Measurements from ENCODE around the gene MEGF6. TPM values are rescaled to one million over a fixed set of nuclear protein-coding genes. Genes with fewer than 3 reads are reported as not detected.

Gene MEGF6
- total RNA-seq, 1 experiment from 2014 or later: 21.3 TPM

- H2BK5ac ChIP-seq (ENCODE audit: insufficient read length, low read length): no peak overlapping the region
- no peak overlapping the region for H4K5ac ChIP-seq (ENCODE audit: insufficient read length, low read depth, low read length)
- Mint-ChIP-seq H3K9me3 (no peaks in the 10 kb centered on the region), H3K4me1 (peaks cover 2% of the 10 kb centered on the region in 2 experiments; a peak in 2 of 4 replicates), H3K4me3 (no peak overlapping the region), H3K27ac (no peak overlapping the region), H3K27me3 (ENCODE audit: low read depth) (no peaks in the 10 kb centered on the region), H3K36me3 (ENCODE audit: insufficient read depth in 1 of 3, low read depth in 3 of 3) (no peaks in the 10 kb centered on the region; a peak in 1 of 7 replicates)
- no peaks in the 10 kb centered on the region for H3K79me1 ChIP-seq (ENCODE audit: insufficient read depth, low read depth, low read length, poor library complexity, severe bottlenecking)
- no peak overlapping the region for H2AK5ac ChIP-seq (ENCODE audit: insufficient read length, low read length)
- no peak overlapping the region for H2BK15ac ChIP-seq (ENCODE audit: low read depth, low read length)
- H2BK120ac ChIP-seq (ENCODE audit: low read depth, low read length, poor library complexity, severe bottlenecking): no peak overlapping the region
- no peak overlapping the region for H3K4me2 ChIP-seq (ENCODE audit: insufficient read depth, insufficient read length, low read length)
- no peak overlapping the region for H4K91ac ChIP-seq (ENCODE audit: insufficient read length, low read depth, low read length)
- H3T11ph ChIP-seq (ENCODE audit: low read length): no peak overlapping the region
- no peak overlapping the region for H4K8ac ChIP-seq (replicated peaks; ENCODE audit: insufficient read length, low read depth, low read length)
- no peak overlapping the region for H2BK12ac ChIP-seq (ENCODE audit: insufficient read length, low read depth, low read length)
- no peak overlapping the region for H3K9ac ChIP-seq (ENCODE audit: extremely low read depth, insufficient read length, low read length)
- H2AFZ ChIP-seq (ENCODE audit: low read length): no peak overlapping the region
- H3K79me2 ChIP-seq (ENCODE audit: insufficient read depth, low read length): no peaks in the 10 kb centered on the region
- H3K56ac ChIP-seq (ENCODE audit: insufficient read length, low read depth, low read length): no peak overlapping the region
- H3K4ac ChIP-seq (ENCODE audit: low read depth, low read length): no peak overlapping the region
- H3K23me2 ChIP-seq (ENCODE audit: insufficient read length, low read depth, low read length, poor library complexity, severe bottlenecking): no peaks in the 10 kb centered on the region
- DNase-seq: no peak
- no peak overlapping the region for H2BK20ac ChIP-seq (ENCODE audit: low read depth, low read length, poor library complexity, severe bottlenecking)
- H3K9me3 ChIP-seq (ENCODE audit: control insufficient read depth, low read depth, low read length): no peaks in the 10 kb centered on the region
- H3K27me3 ChIP-seq (ENCODE audit: insufficient read depth, low read length): no peaks in the 10 kb centered on the region
- H3K14ac ChIP-seq (ENCODE audit: insufficient read depth, low read length): no peak overlapping the region
- H3K4me1 ChIP-seq (ENCODE audit: insufficient read depth, low read length): no peaks in the 10 kb centered on the region
- TF ChIP-seq CTCF (conservative IDR thresholded peaks at IDR 0.05): no peak
- H3K18ac ChIP-seq (ENCODE audit: insufficient read length, low read depth, low read length): no peak overlapping the region
- H3K23ac ChIP-seq (ENCODE audit: insufficient read length, low read depth, low read length): no peak overlapping the region
- H4K20me1 ChIP-seq (ENCODE audit: control insufficient read depth, insufficient read depth, insufficient read length): no peaks in the 10 kb centered on the region
- no CpG with 5 or more reads among the region's 36 CpGs for WGBS (ENCODE audit: extremely low coverage, insufficient read length, low lambda C conversion rate)
- no peak overlapping the region for H3K27ac ChIP-seq (ENCODE audit: insufficient read length, low read depth, low read length)
Observed at GRCh38 chr1:3495776-3496745, 115.2 kb downstream of the MEGF6 start.
